Body of pancreas (tissue), 4 donors: Measurements from ENCODE around the gene RBX1. TPM values are rescaled to one million over a fixed set of nuclear protein-coding genes. Genes with fewer than 3 reads are reported as not detected.

ENCODE experiments used
- ATAC-seq: fragments of 150-250 bp; one replicate; pipeline ENCODE4 v1.9.1; 2016
- DNase-seq, 4 donors: peaks; one replicate each; pipeline ENCODE4 v3.0.0-alpha.2; 2019
- H3K27ac ChIP-seq, 4 donors: fragments of 200-600 bp; sonication (generic); 1 replicate in 3 of 4; 2 replicates in 1 of 4; pipeline versions ENCODE4 v1.5.1 to v1.6.1; 2016 to 2019; ENCODE audit warnings: mild to moderate bottlenecking in 1 of 4, mixed read lengths in 1 of 4, moderate library complexity in 1 of 4
- H3K27me3 ChIP-seq, 2 donors: fragments of 200-600 bp; sonication (generic); one replicate each; pipeline ENCODE4 v1.6.0; 2016; ENCODE audit warnings: mild to moderate bottlenecking in 1 of 2
- H3K36me3 ChIP-seq, 2 donors: fragments of 200-600 bp; sonication (generic); replicated peaks in 1 of 2; 2 replicates each; pipeline ENCODE4 v1.5.1; 2016; ENCODE audit warnings: low read depth in 2 of 2; ENCODE audit not compliant: insufficient read depth in 1 of 2
- H3K4me1 ChIP-seq: fragments of 200-600 bp; sonication (generic); one replicate; pipeline ENCODE4 v1.6.0; 2016
- H3K4me3 ChIP-seq, 2 donors: fragments of 200-600 bp; sonication (generic); 1 replicate in 1 of 2; 2 replicates in 1 of 2; pipeline ENCODE4 v1.5.1; 2016 to 2019
- H3K9me3 ChIP-seq, 3 donors: fragments of 200-600 bp; sonication (generic); 1 replicate in 2 of 3; 2 replicates in 1 of 3; pipeline ENCODE4 v1.5.1; 2016
- POLR2A ChIP-seq, 3 donors: fragments of 450-650 bp; IDR thresholded peaks; one replicate each; pipeline ENCODE4 v1.6.1; 2016; ENCODE audit warnings: antibody characterized with exemption in 3 of 3, mild to moderate bottlenecking in 2 of 3
- WGBS, 2 donors: methylation state at CpG; one replicate each; pipeline ENCODE4 v1.1.5; 2017; 5-methylcytosine and 5-hydroxymethylcytosine counted together
- intact Hi-C: fragments of 100-400 bp; cut with DNase I; formaldehyde crosslinking; loops from one replicate; pipeline ENCODE4 v1.15.1; 2023
- small RNA-seq: library from RNA; depleted of rRNA; stranded (forward); fragments of <200 nt; gene quantifications from one replicate; pipeline ENCODE3, GENCODE V24; 2016
- total RNA-seq, 2 donors: library from RNA; depleted of rRNA; stranded (reverse); fragments of >200 nt; gene quantifications; one replicate each; pipeline ENCODE4 v1.1.0, GENCODE V29; 2016
- TF ChIP-seq, protein P1 (sequence below), 7 experiments: fragments of 450-650 bp in 4 of 7; fragments of 200-600 bp in 3 of 7; sonication (generic) in 3 of 7; IDR thresholded peaks; one replicate each; pipeline ENCODE4 v1.5.1; 2016 to 2019; ENCODE audit warnings: antibody characterized with exemption in 7 of 7

Gene RBX1
- total RNA-seq, 2 donors from 2014 or later: 6.9 to 20.2 TPM

DNA sequence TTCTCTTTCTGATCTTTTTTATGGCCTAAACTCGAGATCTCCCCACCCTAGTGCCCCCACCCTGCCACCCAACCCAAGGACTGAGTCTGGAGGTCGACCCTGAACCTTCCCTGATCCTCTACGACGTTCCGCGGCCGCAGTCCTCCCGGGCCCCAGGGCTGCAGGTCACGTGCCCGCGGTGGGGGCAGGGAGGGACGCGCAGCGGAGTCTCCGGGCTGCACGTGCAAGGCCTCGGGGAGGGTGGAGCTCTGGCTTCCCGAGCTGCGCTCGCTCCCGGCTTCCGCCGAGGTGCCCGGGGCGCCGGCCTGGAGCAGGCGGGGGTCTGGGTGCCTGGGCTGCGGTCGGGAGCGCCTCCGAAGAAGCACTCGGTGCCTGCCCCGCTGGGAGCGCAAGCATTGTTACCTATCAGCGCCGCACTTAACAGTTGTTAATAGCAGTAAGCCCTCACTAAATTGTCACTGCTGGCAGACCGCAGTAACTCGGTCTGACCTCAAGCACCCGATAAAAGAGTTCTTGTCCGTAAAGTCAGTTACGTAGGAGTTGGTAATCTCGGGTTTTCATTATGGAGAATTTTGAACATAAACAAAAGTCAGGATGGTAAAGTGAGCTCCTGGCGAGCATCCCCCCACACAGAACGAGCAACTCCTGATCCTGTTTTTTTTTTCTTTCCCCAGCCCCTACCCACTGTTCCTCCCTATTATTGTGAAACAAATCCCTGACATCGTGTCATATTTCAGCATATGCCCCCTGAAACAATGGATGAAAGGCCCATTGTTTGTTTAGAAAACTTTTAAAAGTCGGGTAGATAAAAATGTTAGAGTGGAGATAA is 71.5 kb downstream of the RBX1 start:
- peak; percentile 91 for ATAC-seq
- Histone ChIP-seq H3K27ac (peak overlapping the region; percentile 81 to 99 (median 99)), H3K36me3 (no peaks in the 10 kb centered on the region), H3K4me1 (peaks cover 14% of the 10 kb centered on the region), H3K27me3 (no peaks in the 10 kb centered on the region), H3K4me3 (peak overlapping the region; percentile 44 to 87), H3K9me3 (no peaks in the 10 kb centered on the region)
- WGBS, 2 donors: 3 to 5% methylated on average over 19 to 41 of the region's 46 CpGs
- intact Hi-C loops: no loop called here
- DNase-seq: peak; percentile 93 to 96 (median 95)
- TF ChIP-seq, protein P1, sequence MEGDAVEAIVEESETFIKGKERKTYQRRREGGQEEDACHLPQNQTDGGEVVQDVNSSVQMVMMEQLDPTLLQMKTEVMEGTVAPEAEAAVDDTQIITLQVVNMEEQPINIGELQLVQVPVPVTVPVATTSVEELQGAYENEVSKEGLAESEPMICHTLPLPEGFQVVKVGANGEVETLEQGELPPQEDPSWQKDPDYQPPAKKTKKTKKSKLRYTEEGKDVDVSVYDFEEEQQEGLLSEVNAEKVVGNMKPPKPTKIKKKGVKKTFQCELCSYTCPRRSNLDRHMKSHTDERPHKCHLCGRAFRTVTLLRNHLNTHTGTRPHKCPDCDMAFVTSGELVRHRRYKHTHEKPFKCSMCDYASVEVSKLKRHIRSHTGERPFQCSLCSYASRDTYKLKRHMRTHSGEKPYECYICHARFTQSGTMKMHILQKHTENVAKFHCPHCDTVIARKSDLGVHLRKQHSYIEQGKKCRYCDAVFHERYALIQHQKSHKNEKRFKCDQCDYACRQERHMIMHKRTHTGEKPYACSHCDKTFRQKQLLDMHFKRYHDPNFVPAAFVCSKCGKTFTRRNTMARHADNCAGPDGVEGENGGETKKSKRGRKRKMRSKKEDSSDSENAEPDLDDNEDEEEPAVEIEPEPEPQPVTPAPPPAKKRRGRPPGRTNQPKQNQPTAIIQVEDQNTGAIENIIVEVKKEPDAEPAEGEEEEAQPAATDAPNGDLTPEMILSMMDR (IDR thresholded peaks at IDR 0.05): peak in 1 of 7 experiments; percentile 13
- TF ChIP-seq POLR2A (IDR thresholded peaks at IDR 0.05): peak; percentile 70 to 87 (median 84)

Small RNAs within 50 kb of the gene (small RNA-seq; reads per million reads assigned to genes)
- not detected for gene RF00017
- not detected for gene RNU6-379P

Other genes starting within 250 kb of the RBX1 start
- gene SLC25A17, start 132.0 kb upstream of the RBX1 start, total RNA-seq: 1 to 10 TPM; 7.6 to 8.3 TPM
- gene ST13, start 94.7 kb upstream of the RBX1 start, total RNA-seq: 100 to 1,000 TPM in 1 of 2 donors, 10 to 100 TPM in 1; 98.9 to 122 TPM
- gene XPNPEP3, start 94.2 kb upstream of the RBX1 start, total RNA-seq: 10 to 100 TPM in 1 of 2 donors, 1 to 10 TPM in 1; 6.9 to 14.3 TPM
- gene DNAJB7, start 89.3 kb upstream of the RBX1 start, total RNA-seq: not detected
- 10 to 100 TPM; 35.0 to 68.2 TPM for gene EP300, start 141.2 kb downstream of the RBX1 start, total RNA-seq